ENCODE data around the gene ZNF396.

Gene ZNF396

DNA sequence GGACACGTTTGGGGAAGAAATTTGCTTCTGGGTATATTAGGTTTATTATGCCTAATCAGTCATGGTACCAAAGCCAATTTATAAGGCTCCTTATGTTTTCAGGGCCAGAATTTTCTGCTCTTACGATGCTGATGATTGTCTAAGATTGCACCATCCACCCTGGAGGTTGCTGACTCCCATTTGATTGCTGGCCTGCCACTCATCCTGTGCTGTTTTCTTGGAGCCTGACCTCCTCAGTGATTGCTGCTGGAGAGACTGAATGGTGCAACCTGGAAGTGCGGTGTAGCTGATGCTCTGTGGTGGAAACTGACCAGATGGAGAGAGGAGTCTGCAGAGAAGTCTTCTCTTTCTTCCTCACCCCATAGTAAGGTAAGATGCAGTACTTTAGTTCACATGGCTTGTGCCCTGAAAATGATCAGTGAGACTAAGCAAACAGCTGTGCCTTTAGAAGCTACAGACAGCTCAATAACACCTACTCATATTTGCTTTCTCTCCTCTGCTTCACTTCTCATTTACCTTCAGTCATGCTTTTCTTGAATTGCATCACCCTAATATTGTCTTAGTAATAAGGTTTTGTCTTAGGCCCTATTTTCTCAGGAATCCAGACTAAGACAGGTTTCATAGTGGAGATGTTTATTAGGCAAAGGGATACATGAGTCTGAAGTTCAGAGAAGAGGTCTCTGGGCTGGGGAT is 50.3 kb downstream of the ZNF396 start:
- H3K4me3 ChIP-seq (ENCODE audit: low read depth, low read length), result no peak overlapping the region
- H3K36me3 ChIP-seq, result no peaks in the 10 kb centered on the region
- H3K9me3 ChIP-seq, result no peaks in the 10 kb centered on the region
- TF ChIP-seq, protein P1, sequence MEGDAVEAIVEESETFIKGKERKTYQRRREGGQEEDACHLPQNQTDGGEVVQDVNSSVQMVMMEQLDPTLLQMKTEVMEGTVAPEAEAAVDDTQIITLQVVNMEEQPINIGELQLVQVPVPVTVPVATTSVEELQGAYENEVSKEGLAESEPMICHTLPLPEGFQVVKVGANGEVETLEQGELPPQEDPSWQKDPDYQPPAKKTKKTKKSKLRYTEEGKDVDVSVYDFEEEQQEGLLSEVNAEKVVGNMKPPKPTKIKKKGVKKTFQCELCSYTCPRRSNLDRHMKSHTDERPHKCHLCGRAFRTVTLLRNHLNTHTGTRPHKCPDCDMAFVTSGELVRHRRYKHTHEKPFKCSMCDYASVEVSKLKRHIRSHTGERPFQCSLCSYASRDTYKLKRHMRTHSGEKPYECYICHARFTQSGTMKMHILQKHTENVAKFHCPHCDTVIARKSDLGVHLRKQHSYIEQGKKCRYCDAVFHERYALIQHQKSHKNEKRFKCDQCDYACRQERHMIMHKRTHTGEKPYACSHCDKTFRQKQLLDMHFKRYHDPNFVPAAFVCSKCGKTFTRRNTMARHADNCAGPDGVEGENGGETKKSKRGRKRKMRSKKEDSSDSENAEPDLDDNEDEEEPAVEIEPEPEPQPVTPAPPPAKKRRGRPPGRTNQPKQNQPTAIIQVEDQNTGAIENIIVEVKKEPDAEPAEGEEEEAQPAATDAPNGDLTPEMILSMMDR (IDR thresholded peaks at IDR 0.05; ENCODE audit: low read depth, low read length), result no peak
- no peaks in the 10 kb centered on the region for H3K4me1 ChIP-seq
- no peaks in the 10 kb centered on the region for H3K27me3 ChIP-seq
- DNase-seq, result no peak

- H3K9me3 ChIP-seq, result no peaks in the 10 kb centered on the region
- H3K27me3 ChIP-seq, result no peaks in the 10 kb centered on the region
- H3K4me3 ChIP-seq (ENCODE audit: low read depth, low read length), result no peak overlapping the region
- TF ChIP-seq, protein P1 (IDR thresholded peaks at IDR 0.05; ENCODE audit: low read depth, low read length), result no peak
- H3K4me1 ChIP-seq, result no peaks in the 10 kb centered on the region
- H3K36me3 ChIP-seq, result no peaks in the 10 kb centered on the region
- DNase-seq, result no peak
Measured at GRCh38 chr18:35324926-35325655, 52.0 kb downstream of the ZNF396 start.

DNA sequence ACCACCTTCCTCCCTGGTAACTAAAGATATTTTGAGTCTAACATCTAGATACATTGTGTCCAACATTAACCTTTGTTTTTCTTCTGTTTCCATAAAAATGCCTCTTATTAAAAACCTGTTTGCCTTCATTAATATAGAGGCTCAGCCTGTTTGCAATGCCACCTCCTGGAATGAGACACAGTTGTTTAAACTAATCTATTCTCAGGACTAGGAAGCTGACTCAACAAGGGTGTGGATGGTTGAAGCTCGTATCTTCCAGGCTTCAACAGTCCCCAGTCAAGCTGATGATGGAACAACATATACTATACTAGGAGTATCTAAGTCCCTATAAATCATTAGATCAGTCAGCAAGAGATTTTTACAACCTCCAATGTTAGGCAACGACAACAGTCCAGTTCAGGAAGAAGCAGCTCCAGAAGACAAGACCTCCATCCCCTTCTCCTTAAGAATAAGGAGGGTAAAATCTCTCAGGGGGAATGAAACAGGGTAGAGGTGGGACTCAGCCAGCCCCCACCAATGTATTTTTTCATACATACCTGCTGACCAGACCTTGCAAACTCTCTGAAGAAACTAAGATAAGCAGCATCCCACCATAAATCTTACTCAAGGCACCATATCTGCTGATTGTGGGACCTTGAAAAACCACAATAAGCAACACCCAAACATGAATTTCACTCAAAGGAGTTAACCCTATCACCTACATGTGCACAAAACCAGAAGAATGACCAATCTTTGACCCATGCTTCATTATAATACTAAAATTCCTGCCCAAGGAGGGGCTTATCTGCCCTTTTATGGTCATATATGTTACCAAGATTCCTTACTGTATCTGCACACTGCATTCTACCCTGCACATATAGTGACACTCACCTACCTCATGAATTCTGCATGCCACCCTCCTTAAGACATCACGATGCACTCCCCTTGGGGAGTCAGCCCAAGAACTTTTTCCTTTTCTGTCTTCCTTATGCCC is 54.4 kb downstream of the ZNF396 start:
- Histone ChIP-seq H3K4me3 (ENCODE audit: low read depth, low read length) (no peak overlapping the region), H3K4me1 (no peaks in the 10 kb centered on the region), H3K27me3 (no peaks in the 10 kb centered on the region), H3K9me3 (no peaks in the 10 kb centered on the region), H3K36me3 (no peaks in the 10 kb centered on the region)
- DNase-seq, result no peak
- TF ChIP-seq, protein P1 (IDR thresholded peaks at IDR 0.05; ENCODE audit: low read depth, low read length), result no peak

Measured in BE2C (cell line).